Neural cell (in vitro differentiated cells): ENCODE data around the gene ADH7. TPM values are rescaled to one million over a fixed set of nuclear protein-coding genes. Genes with fewer than 3 reads are reported as not detected.

Experiments
- H2AFZ ChIP-seq: fragments of 200-600, 300-800 bp; sonication (generic), shearing (Covaris generic); 2 replicates; pipeline ENCODE4 v1.6.0; 2014; ENCODE audit warnings: low read depth, mild to moderate bottlenecking, antibody characterized with exemption, low read length, moderate library complexity
- H3F3A ChIP-seq: fragments of 200-600 bp; shearing (Covaris generic); 2 replicates; pipeline ENCODE4 v1.6.1; 2016; ENCODE audit warnings: mild to moderate bottlenecking, moderate library complexity, mixed read lengths, antibody characterized with exemption, low read length; ENCODE audit not compliant: insufficient read depth, poor library complexity, severe bottlenecking
- H3K27ac ChIP-seq: fragments of 200-600, 300-800 bp; sonication (generic), shearing (Covaris generic); 2 replicates; pipeline ENCODE4 v1.5.1; 2014; ENCODE audit warnings: mild to moderate bottlenecking, low read length, moderate library complexity
- H3K27me3 ChIP-seq: fragments of 300-800, 200-600 bp; sonication (generic), shearing (Covaris generic); 2 replicates; pipeline ENCODE4 v1.6.0; 2014; ENCODE audit warnings: mild to moderate bottlenecking, low read depth, low read length, moderate library complexity; ENCODE audit not compliant: insufficient read depth
- H3K36me3 ChIP-seq: fragments of 300-800, 200-600 bp; sonication (generic), shearing (Covaris generic); 2 replicates; pipeline ENCODE4 v1.5.1; 2014; ENCODE audit warnings: mild to moderate bottlenecking, antibody characterized with exemption, low read length, moderate library complexity; ENCODE audit not compliant: insufficient read depth
- H3K4me2 ChIP-seq: fragments of 300-800, 200-600 bp; sonication (generic), shearing (Covaris generic); 2 replicates; pipeline ENCODE4 v1.6.0; 2014; ENCODE audit warnings: mild to moderate bottlenecking, low read length
- H3K4me3 ChIP-seq: fragments of 300-800, 200-600 bp; sonication (generic), shearing (Covaris generic); 2 replicates; pipeline ENCODE4 v1.5.1; 2014; ENCODE audit warnings: mild to moderate bottlenecking, low read length, moderate library complexity
- H3K79me2 ChIP-seq: fragments of 200-600 bp; shearing (Covaris generic); replicated peaks from 2 replicates; pipeline ENCODE4 v1.6.0; 2014; ENCODE audit warnings: mild to moderate bottlenecking, low read length, moderate library complexity; ENCODE audit not compliant: insufficient read depth
- H3K9ac ChIP-seq: fragments of 300-800, 200-600 bp; sonication (generic), shearing (Covaris generic); 2 replicates; pipeline ENCODE4 v1.6.1; 2016; ENCODE audit warnings: mild to moderate bottlenecking, low read length, mixed read lengths
- H3K9me2 ChIP-seq: fragments of 200-600 bp; shearing (Covaris generic); 2 replicates; pipeline ENCODE4 v1.6.1; 2016; ENCODE audit warnings: mild to moderate bottlenecking, low read length, mixed read lengths; ENCODE audit not compliant: insufficient read depth
- H3K9me3 ChIP-seq: fragments of 200-600, 300-800 bp; sonication (generic), shearing (Covaris generic); 2 replicates; pipeline ENCODE4 v1.6.1; 2016; ENCODE audit warnings: mild to moderate bottlenecking, mixed run types, low read length, moderate library complexity, mixed read lengths
- H4K20me1 ChIP-seq: fragments of 200-600 bp; shearing (Covaris generic); 2 replicates; pipeline ENCODE4 v1.6.1; 2016; ENCODE audit warnings: mild to moderate bottlenecking, mixed run types; ENCODE audit not compliant: insufficient read depth
- CTCF ChIP-seq: fragments of 450-650 bp; IDR thresholded peaks from 2 replicates; pipeline ENCODE4 v1.5.1; 2014; ENCODE audit warnings: antibody characterized with exemption, mild to moderate bottlenecking, moderate library complexity; ENCODE audit not compliant: poor library complexity, severe bottlenecking
- EP300 ChIP-seq: fragments of 450-650 bp; conservative IDR thresholded peaks from 2 replicates; pipeline ENCODE4 v1.6.1; 2014; ENCODE audit warnings: antibody characterized with exemption, mild to moderate bottlenecking, moderate library complexity; ENCODE audit not compliant: poor library complexity, severe bottlenecking
- EZH2 ChIP-seq: fragments of 200-600, 300-800 bp; shearing (Covaris generic), sonication (generic); IDR thresholded peaks from 2 replicates; pipeline ENCODE4 v1.6.1; 2014; ENCODE audit warnings: antibody characterized with exemption, low read length, borderline replicate concordance, mild to moderate bottlenecking; ENCODE audit not compliant: insufficient read depth, poor library complexity, severe bottlenecking
- MXI1 ChIP-seq: fragments of 450-650 bp; conservative IDR thresholded peaks from 2 replicates; pipeline ENCODE4 v1.6.1; 2014; ENCODE audit warnings: antibody characterized with exemption, mild to moderate bottlenecking; ENCODE audit not compliant: poor library complexity, severe bottlenecking
- POLR2AphosphoS5 ChIP-seq: IDR thresholded peaks from 2 replicates; pipeline ENCODE4 v1.6.1; 2012
- RAD21 ChIP-seq: fragments of 450-650 bp; conservative IDR thresholded peaks from 2 replicates; pipeline ENCODE4 v1.6.1; 2014; ENCODE audit warnings: antibody characterized with exemption, mild to moderate bottlenecking, moderate library complexity
- REST ChIP-seq: IDR thresholded peaks from 2 replicates; pipeline ENCODE4 v1.6.1; 2012; ENCODE audit warnings: borderline replicate concordance
- SMC3 ChIP-seq: fragments of 450-650 bp; conservative IDR thresholded peaks from 2 replicates; pipeline ENCODE4 v1.6.1; 2014; ENCODE audit warnings: antibody characterized with exemption, mild to moderate bottlenecking, moderate library complexity; ENCODE audit not compliant: poor library complexity
- TAF1 ChIP-seq: IDR thresholded peaks from 2 replicates; pipeline ENCODE4 v1.6.1; 2012; ENCODE audit warnings: low read depth
- polyA plus RNA-seq: library from polyadenylated mRNA; depleted of rRNA; stranded (reverse); fragments of >200 nt; gene quantifications from 2 replicates; pipeline ENCODE4 v1.2.3, GENCODE V29; 2014

Gene ADH7
- polyA plus RNA-seq, 1 donor from 2014 or later: not detected

- Histone ChIP-seq H3K36me3 (no peaks in the 10 kb centered on the region), H2AFZ (no peak overlapping the region), H3F3A (no peaks in the 10 kb centered on the region), H3K79me2 (no peaks in the 10 kb centered on the region), H3K9me3 (no peaks in the 10 kb centered on the region), H3K27ac (no peak overlapping the region), H4K20me1 (no peaks in the 10 kb centered on the region), H3K4me2 (no peak overlapping the region), H3K27me3 (no peaks in the 10 kb centered on the region), H3K9me2 (no peaks in the 10 kb centered on the region), H3K9ac (no peak overlapping the region), H3K4me3 (no peak overlapping the region)
- no peak for TF ChIP-seq EZH2
- TF ChIP-seq TAF1: no peak
- no peak for TF ChIP-seq RAD21
- TF ChIP-seq POLR2AphosphoS5: no peak
- TF ChIP-seq REST: no peak
Observed at GRCh38 chr4:99403380-99404184, 31.6 kb downstream of the ADH7 start.

GRCh38 chr4:99402765-99403164, 32.4 kb downstream of the ADH7 start:
- Histone ChIP-seq H3K4me3 (no peak overlapping the region), H3K79me2 (no peaks in the 10 kb centered on the region), H3K27ac (no peak overlapping the region), H2AFZ (no peak overlapping the region), H3K9me2 (no peaks in the 10 kb centered on the region), H3K4me2 (no peak overlapping the region), H3K27me3 (no peaks in the 10 kb centered on the region), H3K9ac (no peak overlapping the region), H3F3A (no peaks in the 10 kb centered on the region), H4K20me1 (no peaks in the 10 kb centered on the region), H3K36me3 (no peaks in the 10 kb centered on the region), H3K9me3 (no peaks in the 10 kb centered on the region)
- TF ChIP-seq POLR2AphosphoS5: no peak
- TF ChIP-seq EP300: no peak
- TF ChIP-seq RAD21: no peak
- TF ChIP-seq EZH2: no peak
- TF ChIP-seq MXI1: no peak
- no peak for TF ChIP-seq REST
- no peak for TF ChIP-seq CTCF
- TF ChIP-seq SMC3: no peak
- TF ChIP-seq TAF1: no peak
